Parathyroid adenoma (tissue), 2 donors: Measurements from ENCODE around the gene ZNF609.
A peak's percentile ranks its signal among the peaks of the same experiment; 100 is the strongest.

Experiments used
- H2AFZ ChIP-seq: fragments of 300-600 bp; sonication (generic); one replicate; pipeline ENCODE4 v1.7.0; 2017; ENCODE audit warnings: antibody characterized with exemption, mild to moderate bottlenecking
- H3K27ac ChIP-seq: fragments of 300-600 bp; sonication (generic); one replicate; pipeline ENCODE4 v1.7.0; 2017
- H3K27me3 ChIP-seq: fragments of 300-600 bp; sonication (generic); one replicate; pipeline ENCODE4 v1.7.0; 2017; ENCODE audit warnings: low read length; ENCODE audit not compliant: control insufficient read depth, insufficient read depth
- H3K36me3 ChIP-seq: fragments of 300-600 bp; sonication (generic); one replicate; pipeline ENCODE4 v1.7.0; 2017; ENCODE audit warnings: low read length; ENCODE audit not compliant: control insufficient read depth, insufficient read depth
- H3K4me1 ChIP-seq: fragments of 300-600 bp; sonication (generic); one replicate; pipeline ENCODE4 v1.7.0; 2017; ENCODE audit warnings: control low read depth
- H3K4me2 ChIP-seq: fragments of 300-600 bp; sonication (generic); one replicate; pipeline ENCODE4 v1.7.0; 2017; ENCODE audit warnings: low read length
- H3K4me3 ChIP-seq: fragments of 300-600 bp; sonication (generic); one replicate; pipeline ENCODE4 v1.7.0; 2017; ENCODE audit warnings: low read depth, low read length
- H3K79me2 ChIP-seq: fragments of 300-600 bp; sonication (generic); one replicate; pipeline ENCODE4 v1.7.0; 2017; ENCODE audit warnings: control low read depth
- H3K9ac ChIP-seq: fragments of 300-600 bp; sonication (generic); one replicate; pipeline ENCODE4 v1.7.0; 2017; ENCODE audit warnings: mild to moderate bottlenecking
- H3K9me3 ChIP-seq: fragments of 300-600 bp; sonication (generic); one replicate; pipeline ENCODE4 v1.7.0; 2017; ENCODE audit warnings: low read length; ENCODE audit not compliant: control insufficient read depth
- CTCF ChIP-seq: fragments of 300-600 bp; sonication (generic); IDR thresholded peaks from one replicate; pipeline ENCODE4 v1.7.0; 2017; ENCODE audit warnings: antibody characterized with exemption, mild to moderate bottlenecking
- donor health status: primary hyperparathyroidism.

The ZNF609 gene

GRCh38 chr15:64633332-64633731 is 173.0 kb downstream of the ZNF609 start:
- Histone ChIP-seq H3K4me3 (no peak overlapping the region), H3K27ac (no peak overlapping the region), H3K79me2 (peaks cover 3% of the 10 kb centered on the region), H3K36me3 (no peaks in the 10 kb centered on the region), H3K9me3 (no peaks in the 10 kb centered on the region), H3K27me3 (no peaks in the 10 kb centered on the region), H3K4me2 (no peak overlapping the region), H2AFZ (no peak overlapping the region), H3K9ac (no peak overlapping the region), H3K4me1 (peaks cover 9% of the 10 kb centered on the region)
- TF ChIP-seq CTCF, result no peak

GRCh38 chr15:64634027-64634426 is 173.6 kb downstream of the ZNF609 start:
- H3K4me1 ChIP-seq, result peaks cover 9% of the 10 kb centered on the region
- H3K27me3 ChIP-seq, result no peaks in the 10 kb centered on the region

GRCh38 chr15:64634576-64635498 is 174.5 kb downstream of the ZNF609 start:
- H3K9ac ChIP-seq, result no peak overlapping the region
- H3K27ac ChIP-seq, result peak overlapping the region; percentile 1
- no peak overlapping the region for H2AFZ ChIP-seq
- no peak overlapping the region for H3K4me2 ChIP-seq
- no peaks in the 10 kb centered on the region for H3K9me3 ChIP-seq
- no peaks in the 10 kb centered on the region for H3K36me3 ChIP-seq
- no peak overlapping the region for H3K4me3 ChIP-seq
- no peak for TF ChIP-seq CTCF
- H3K79me2 ChIP-seq, result peaks cover 3% of the 10 kb centered on the region
- no peaks in the 10 kb centered on the region for H3K27me3 ChIP-seq
- H3K4me1 ChIP-seq, result peaks cover 9% of the 10 kb centered on the region

More at GRCh38 chr15:64634027-64634426, 173.6 kb downstream of the ZNF609 start:
- H3K36me3 ChIP-seq, result no peaks in the 10 kb centered on the region
- H2AFZ ChIP-seq, result no peak overlapping the region
- H3K27ac ChIP-seq, result no peak overlapping the region
- no peak overlapping the region for H3K4me3 ChIP-seq
- H3K9me3 ChIP-seq, result no peaks in the 10 kb centered on the region
- TF ChIP-seq CTCF, result no peak
- H3K79me2 ChIP-seq, result peaks cover 3% of the 10 kb centered on the region
- no peak overlapping the region for H3K9ac ChIP-seq
- H3K4me2 ChIP-seq, result no peak overlapping the region

GRCh38 chr15:64635499-64636495 is 175.4 kb downstream of the ZNF609 start:
- no peak overlapping the region for H3K9ac ChIP-seq
- no peak overlapping the region for H3K4me2 ChIP-seq
- TF ChIP-seq CTCF, result no peak
- H3K4me1 ChIP-seq, result peaks cover 9% of the 10 kb centered on the region
- peak overlapping the region; percentile 17 for H3K4me3 ChIP-seq
- H3K27ac ChIP-seq, result peak overlapping the region; percentile 16
- no peaks in the 10 kb centered on the region for H3K27me3 ChIP-seq
- no peaks in the 10 kb centered on the region for H3K9me3 ChIP-seq
- no peaks in the 10 kb centered on the region for H3K36me3 ChIP-seq
- no peak overlapping the region for H2AFZ ChIP-seq
- peaks cover 6% of the 10 kb centered on the region for H3K79me2 ChIP-seq
